Psoas muscle (tissue), 8 donors: ENCODE measurements around the gene ACO2. TPM values are rescaled to one million over a fixed set of nuclear protein-coding genes. Genes with fewer than 3 reads are reported as not detected.

Experiments
- ATAC-seq, 4 donors: fragments of 200-7000 bp; cut with Tn5 transposase; one replicate each; pipeline ENCODE4 v1.9.1; 2020; ENCODE audit warnings: moderate library complexity in 3 of 4, mild to moderate bottlenecking in 2 of 4
- DNase-seq, 2 donors: peaks; one replicate each; pipeline ENCODE4 v3.0.0-alpha.2; 2020
- H3K27ac ChIP-seq: fragments of 200-600 bp; one replicate; pipeline ENCODE4 v1.8.0; 2022
- H3K27me3 ChIP-seq, 3 donors: fragments of 200-600 bp in 1 of 3; one replicate each; pipeline versions ENCODE4 v1.6.1 to v1.8.0; 2013 to 2022; ENCODE audit warnings: low read length in 2 of 3, mild to moderate bottlenecking in 2 of 3, moderate library complexity in 1 of 3; ENCODE audit not compliant: insufficient read depth in 3 of 3
- H3K36me3 ChIP-seq, 2 donors: fragments of 200-600 bp in 1 of 2; one replicate each; pipeline versions ENCODE4 v1.6.1 to v1.8.0; 2013 to 2022; ENCODE audit warnings: low read depth in 1 of 2, mild to moderate bottlenecking in 1 of 2, moderate library complexity in 1 of 2; ENCODE audit not compliant: insufficient read depth in 1 of 2
- H3K4me1 ChIP-seq: fragments of 200-600 bp; one replicate; pipeline ENCODE4 v1.8.0; 2022
- H3K4me3 ChIP-seq: fragments of 200-600 bp; one replicate; pipeline ENCODE4 v1.8.0; 2022; ENCODE audit warnings: mild to moderate bottlenecking
- H3K9me3 ChIP-seq: fragments of 200-600 bp; one replicate; pipeline ENCODE4 v1.8.0; 2022
- CTCF ChIP-seq: fragments of 200-600 bp; IDR thresholded peaks from one replicate; pipeline ENCODE4 v1.8.0; 2022; ENCODE audit warnings: antibody characterized with exemption
- WGBS, 3 donors: extraction: QIAGEN DNeasy Blood & Tissue Kit; methylation state at CpG; one replicate each; pipeline versions ENCODE4 v1.1.6 to v1.1.7; 2013; 5-methylcytosine and 5-hydroxymethylcytosine counted together
- intact Hi-C, 2 donors: fragments of 100-400 bp; cut with DNase I; formaldehyde crosslinking; loops; one replicate each; pipeline versions ENCODE4 v1.11.0 to v1.14.2; 2022
- polyA plus RNA-seq, 3 donors: library from polyadenylated mRNA; stranded (reverse); fragments of 200-250 nt; gene quantifications; one replicate each; pipeline ENCODE4 v1.2.3, GENCODE V29; 2013
- total RNA-seq, 4 donors: library from RNA; stranded (reverse); fragmentation: NEBNext Ultra II Directional in 2 of 4; extraction: Animal tissue kit (Norgen Biotek cat#: 25700) in 2 of 4; gene quantifications; one replicate each; pipeline versions ENCODE4 v1.2.1 to v1.2.4, GENCODE V29; 2021 to 2023
- donor health status: healthy with polysubstance abuse.
- donor health status: DM: no; HTN: no; CAD: no; lungs with moderate emphysema.
- donor health status: Bipolar disorder and iron deficiency.
- donor health status: healthy.
- donor health status: DM: yes; HTN: yes; CAD: no.
- donor health status: DM: no; HTN: no; CAD: no.
- donor health status: DM: no; HTN: no; CAD: no.
- donor health status: DM: yes; HTN: yes; CAD: no.

ACO2 gene
- total and polyA plus RNA-seq, 7 donors, result 346 to 513 (median 458) TPM

- Histone ChIP-seq H3K36me3 (peaks cover 0 to 29% of the 10 kb centered on the region in 2 donors), H3K4me3 (peak overlapping the region; percentile 98), H3K9me3 (no peaks in the 10 kb centered on the region), H3K27ac (peak overlapping the region; percentile 99), H3K27me3 (no peaks in the 10 kb centered on the region), H3K4me1 (peaks cover 44% of the 10 kb centered on the region)
- intact Hi-C loops, result loop anchor here in 1 of 2 donors (5.0 kb wide), 1 partner anchor 67 kb away; no protein-coding TSS in a partner anchor
- ATAC-seq (peak in 1 of 4 donors; percentile 1), DNase-seq (peak in 1 of 2 donors; percentile 76)
- WGBS, 3 donors, result 0% methylated on average over 21 to 22 of the region's 22 CpGs
- no peak for TF ChIP-seq CTCF
Measured at GRCh38 chr22:41445129-41446056, 23.5 kb upstream of the ACO2 start.

- intact Hi-C loops, result loop anchor here in 1 of 2 donors (5.0 kb wide), 1 partner anchor 66 kb away; no protein-coding TSS in a partner anchor
- no peak for TF ChIP-seq CTCF
- Histone ChIP-seq H3K4me3 (peak overlapping the region; percentile 98), H3K27me3 (no peaks in the 10 kb centered on the region), H3K4me1 (peaks cover 37% of the 10 kb centered on the region), H3K9me3 (no peaks in the 10 kb centered on the region), H3K36me3 (peaks cover 0 to 23% of the 10 kb centered on the region in 2 donors), H3K27ac (peak overlapping the region; percentile 99)
- 0 to 1% (median 1%) methylated on average over 31 to 34 of the region's 34 CpGs for WGBS, 3 donors
- DNase-seq, result peak; percentile 34 to 65
- ATAC-seq, result no peak
Measured at GRCh38 chr22:41446057-41446501, 22.8 kb upstream of the ACO2 start.

GRCh38 chr22:41446639-41447434 is 22.1 kb upstream of the ACO2 start, which contains the start of gene TOB2:
Gene TOB2 (minus strand): TSS chr22:41446801. CDS start chr22:41437345, 9,456 bp downstream.
- Histone ChIP-seq H3K9me3 (no peaks in the 10 kb centered on the region), H3K4me3 (peak within 1 kb of the TSS; percentile 98), H3K4me1 (peaks cover 30% of the 10 kb centered on the region), H3K27ac (peak within 1 kb of the TSS; percentile 99), H3K36me3 (peaks cover 0 to 16% of the 10 kb centered on the region in 2 donors), H3K27me3 (no peaks in the 10 kb centered on the region)
- intact Hi-C loops, result loop anchor here in 1 of 2 donors (5.0 kb wide), 1 partner anchor 65 kb away; no protein-coding TSS in a partner anchor
- ATAC-seq (peak; percentile 66 to 73 (median 68)), DNase-seq (peak; percentile 96 to 97)
- no peak for TF ChIP-seq CTCF
- WGBS, 3 donors, result 0% methylated on average over 79 to 85 of the region's 85 CpGs

- H3K4me1 ChIP-seq, result peaks cover 22% of the 10 kb centered on the region
- no peak for TF ChIP-seq CTCF
- no peaks in the 10 kb centered on the region for H3K9me3 ChIP-seq
- H3K27ac ChIP-seq, result peak overlapping the region; percentile 99
- ATAC-seq (peak; percentile 26 to 45 (median 42)), DNase-seq (peak; percentile 78 to 90)
- peaks cover 0 to 8% of the 10 kb centered on the region in 2 donors for H3K36me3 ChIP-seq
- H3K27me3 ChIP-seq, result no peaks in the 10 kb centered on the region
- peak overlapping the region; percentile 98 for H3K4me3 ChIP-seq
- 0% methylated on average over 44 to 63 of the region's 63 CpGs for WGBS, 3 donors
- intact Hi-C loops, result loop anchor here in 1 of 2 donors (2.0 to 5.0 kb wide), 2 partner anchors 21 to 65 kb away; partner anchors contain the start of genes ACO2 and PHF5A
Measured at GRCh38 chr22:41447435-41448188, 21.3 kb upstream of the ACO2 start.
